Testis (tissue), 3 donors: ENCODE measurements around the gene ADAM8. TPM values are rescaled to one million over a fixed set of nuclear protein-coding genes. Genes with fewer than 3 reads are reported as not detected.
A peak's percentile ranks its signal among the peaks of the same experiment; 100 is the strongest.

Source experiments
- DNase-seq: peaks from one replicate; pipeline ENCODE4 v3.0.0-alpha.2; 2019
- H3K27ac ChIP-seq, 2 donors: fragments of 200-600 bp; sonication (generic); one replicate each; pipeline ENCODE4 v1.5.1; 2019
- H3K27me3 ChIP-seq: fragments of 200-600 bp; sonication (generic); one replicate; pipeline ENCODE4 v1.5.1; 2019
- H3K36me3 ChIP-seq: fragments of 200-600 bp; sonication (generic); one replicate; pipeline ENCODE4 v1.5.1; 2017; ENCODE audit warnings: low read depth; ENCODE audit errors: missing control alignments
- H3K4me1 ChIP-seq: fragments of 200-600 bp; sonication (generic); one replicate; pipeline ENCODE4 v1.5.1; 2019
- H3K4me3 ChIP-seq, 2 donors: fragments of 200-600 bp; sonication (generic); one replicate each; pipeline ENCODE4 v1.5.1; 2017 to 2019
- H3K9me3 ChIP-seq: fragments of 200-600 bp; sonication (generic); one replicate; pipeline ENCODE4 v1.5.1; 2017
- POLR2A ChIP-seq: fragments of 450-650 bp; IDR thresholded peaks from one replicate; pipeline ENCODE4 v1.6.1; 2017; ENCODE audit warnings: antibody characterized with exemption, mild to moderate bottlenecking, moderate library complexity
- WGBS, 2 donors: methylation state at CpG; one replicate each; pipeline ENCODE4 v1.1.5; 2018; 5-methylcytosine and 5-hydroxymethylcytosine counted together
- intact Hi-C: fragments of 100-400 bp; cut with DNase I; formaldehyde crosslinking; loops from one replicate; pipeline ENCODE4 v1.15.1; 2023; ENCODE audit warnings: low total_unique reads
- polyA plus RNA-seq: library from polyadenylated mRNA; stranded (reverse); fragments of 350-450 nt; fragmentation: Illumina TruSeq; extraction: RNeasy Lipid Tissue Mini Kit (QIAGEN cat#74804); gene quantifications from one replicate; pipeline ENCODE4 v1.2.3, GENCODE V29; 2014; ENCODE audit warnings: low read depth, low replicate concordance; ENCODE audit not compliant: insufficient read depth
- total RNA-seq, 2 donors: library from RNA; depleted of rRNA; stranded (reverse); fragments of >200 nt; gene quantifications; one replicate each; pipeline ENCODE4 v1.2.3, GENCODE V29; 2016
- TF ChIP-seq, protein P1 (sequence below), 3 experiments: fragments of 450-650 bp in 2 of 3; fragments of 200-600 bp in 1 of 3; sonication (generic) in 1 of 3; IDR thresholded peaks; one replicate each; pipeline ENCODE4 v1.5.1; 2016 to 2019; ENCODE audit warnings: antibody characterized with exemption in 3 of 3, mild to moderate bottlenecking in 2 of 3, moderate library complexity in 1 of 3

The ADAM8 gene
- total and polyA plus RNA-seq, 3 donors from 2014 or later: 3.5 to 14.6 (median 12.8) TPM

DNA sequence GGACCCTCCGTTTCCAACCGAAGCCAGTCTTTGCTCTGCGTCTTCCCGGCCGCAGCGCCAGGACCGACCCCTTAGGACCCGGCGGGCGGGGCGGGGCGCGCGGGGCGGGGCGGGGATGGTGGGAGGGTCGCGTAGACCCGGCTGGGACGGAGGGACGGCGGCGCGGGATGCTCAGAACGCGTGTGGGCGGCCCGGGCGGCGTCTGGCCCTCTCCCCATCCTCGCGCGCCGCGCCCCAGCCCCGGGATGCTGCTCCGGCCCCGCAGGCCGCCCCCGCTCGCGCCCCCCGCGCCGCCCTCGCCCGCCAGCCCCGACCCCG is 46.7 kb downstream of the ADAM8 start, which contains the start of gene UTF1:
Gene UTF1, plus strand, starts transcription at position 174 of the 318 bp plus-strand sequence. Its CDS starts 72 bp downstream, at position 246.
- Histone ChIP-seq H3K9me3 (no peaks in the 10 kb centered on the region), H3K27ac (no peak within 1 kb of the TSS), H3K4me1 (peaks cover 4% of the 10 kb centered on the region), H3K4me3 (peak within 1 kb of the TSS; percentile 26 to 45), H3K27me3 (no peaks in the 10 kb centered on the region), H3K36me3 (no peaks in the 10 kb centered on the region)
- WGBS, 2 donors: 0% methylated on average over 3 of the region's 49 CpGs; no CpG with 5 or more reads in 1 of the 2 donors
- DNase-seq: no peak
- intact Hi-C loops: no loop called here
- TF ChIP-seq, protein P1, sequence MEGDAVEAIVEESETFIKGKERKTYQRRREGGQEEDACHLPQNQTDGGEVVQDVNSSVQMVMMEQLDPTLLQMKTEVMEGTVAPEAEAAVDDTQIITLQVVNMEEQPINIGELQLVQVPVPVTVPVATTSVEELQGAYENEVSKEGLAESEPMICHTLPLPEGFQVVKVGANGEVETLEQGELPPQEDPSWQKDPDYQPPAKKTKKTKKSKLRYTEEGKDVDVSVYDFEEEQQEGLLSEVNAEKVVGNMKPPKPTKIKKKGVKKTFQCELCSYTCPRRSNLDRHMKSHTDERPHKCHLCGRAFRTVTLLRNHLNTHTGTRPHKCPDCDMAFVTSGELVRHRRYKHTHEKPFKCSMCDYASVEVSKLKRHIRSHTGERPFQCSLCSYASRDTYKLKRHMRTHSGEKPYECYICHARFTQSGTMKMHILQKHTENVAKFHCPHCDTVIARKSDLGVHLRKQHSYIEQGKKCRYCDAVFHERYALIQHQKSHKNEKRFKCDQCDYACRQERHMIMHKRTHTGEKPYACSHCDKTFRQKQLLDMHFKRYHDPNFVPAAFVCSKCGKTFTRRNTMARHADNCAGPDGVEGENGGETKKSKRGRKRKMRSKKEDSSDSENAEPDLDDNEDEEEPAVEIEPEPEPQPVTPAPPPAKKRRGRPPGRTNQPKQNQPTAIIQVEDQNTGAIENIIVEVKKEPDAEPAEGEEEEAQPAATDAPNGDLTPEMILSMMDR (IDR thresholded peaks at IDR 0.05): no peak

DNA sequence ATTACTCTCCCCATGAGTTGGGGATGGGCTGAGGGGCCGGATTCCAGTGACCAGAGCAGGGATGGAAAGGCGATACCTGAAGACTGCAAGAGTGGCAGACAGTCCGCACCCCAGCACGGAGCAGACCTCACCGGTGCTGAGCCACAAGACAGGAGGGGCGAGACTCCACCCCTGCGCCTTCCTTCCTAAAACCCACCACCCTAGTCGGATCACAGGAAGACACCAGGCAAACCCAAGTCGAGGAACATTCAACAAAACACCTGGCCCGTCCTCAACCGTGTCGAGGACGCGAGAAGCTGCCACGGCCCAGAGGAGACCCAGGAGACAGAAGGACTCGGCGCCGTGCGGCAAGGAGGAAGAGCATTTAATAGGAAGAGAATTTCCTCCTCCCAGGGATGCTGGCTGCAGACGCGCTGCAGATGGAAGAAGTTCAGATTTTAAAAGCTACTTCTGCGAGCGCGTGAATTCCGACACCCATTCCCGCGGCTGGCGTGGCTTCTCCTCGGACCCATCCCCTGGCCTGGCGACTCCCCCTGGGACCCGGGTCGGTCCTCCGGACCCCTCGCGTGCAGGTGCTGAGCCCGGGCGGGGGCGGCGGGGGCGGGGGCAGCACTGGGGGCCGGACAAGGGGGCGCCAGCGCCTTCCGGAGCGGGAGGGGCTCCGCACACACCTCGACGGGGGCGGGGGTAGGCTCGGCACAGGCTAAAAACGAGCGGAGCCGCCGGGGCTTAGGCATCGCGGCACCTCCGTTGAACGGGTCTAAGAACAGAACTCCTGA is 47.2 kb downstream of the ADAM8 start:
- DNase-seq: no peak
- H3K4me1 ChIP-seq: peaks cover 4% of the 10 kb centered on the region
- intact Hi-C loops: no loop called here
- TF ChIP-seq, protein P1 (IDR thresholded peaks at IDR 0.05): no peak
- TF ChIP-seq POLR2A: no peak
- 18 to 26% methylated on average over 12 to 58 of the region's 58 CpGs for WGBS, 2 donors
- no peaks in the 10 kb centered on the region for H3K36me3 ChIP-seq
- H3K27ac ChIP-seq: no peak overlapping the region
- no peaks in the 10 kb centered on the region for H3K27me3 ChIP-seq
- H3K9me3 ChIP-seq: no peaks in the 10 kb centered on the region
- H3K4me3 ChIP-seq: peak overlapping the region; percentile 26 to 45

DNA sequence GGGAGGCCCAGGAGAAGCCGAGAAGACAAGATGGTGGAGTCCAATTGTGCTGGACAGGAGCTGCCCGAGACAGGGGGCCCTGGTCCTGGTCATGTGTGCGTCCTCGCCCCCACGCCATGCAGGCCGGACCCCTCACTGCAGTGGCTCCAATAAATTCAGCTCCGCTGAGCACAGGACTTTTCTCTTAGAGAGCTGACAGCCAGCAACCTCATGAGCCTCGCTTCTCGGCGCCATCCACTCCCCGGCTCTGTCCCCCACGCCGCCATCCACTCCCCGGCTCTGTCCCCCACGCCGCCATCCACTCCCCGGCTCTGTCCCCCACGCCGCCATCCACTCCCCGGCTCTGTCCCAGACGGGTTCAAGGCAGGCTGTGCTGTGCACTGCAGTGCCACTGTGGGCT is 49.4 kb downstream of the ADAM8 start:
- DNase-seq: no peak
- Histone ChIP-seq H3K9me3 (no peaks in the 10 kb centered on the region), H3K36me3 (no peaks in the 10 kb centered on the region), H3K4me1 (peaks cover 4% of the 10 kb centered on the region), H3K4me3 (no peak overlapping the region), H3K27ac (no peak overlapping the region), H3K27me3 (no peaks in the 10 kb centered on the region)
- intact Hi-C loops: no loop called here
- WGBS, 2 donors: 93 to 95% methylated on average over 21 of the region's 21 CpGs
- no peak for TF ChIP-seq POLR2A
- TF ChIP-seq, protein P1 (IDR thresholded peaks at IDR 0.05): no peak

- Histone ChIP-seq H3K36me3 (no peaks in the 10 kb centered on the region), H3K27me3 (no peaks in the 10 kb centered on the region), H3K4me1 (peaks cover 4% of the 10 kb centered on the region), H3K4me3 (no peak overlapping the region), H3K27ac (no peak overlapping the region), H3K9me3 (no peaks in the 10 kb centered on the region)
- WGBS, 2 donors: 84 to 90% methylated on average over 21 to 30 of the region's 30 CpGs
- intact Hi-C loops: no loop called here
- TF ChIP-seq POLR2A: no peak
- no peak for DNase-seq
Measured at GRCh38 chr10:133226251-133226808, 50.3 kb downstream of the ADAM8 start.

DNA sequence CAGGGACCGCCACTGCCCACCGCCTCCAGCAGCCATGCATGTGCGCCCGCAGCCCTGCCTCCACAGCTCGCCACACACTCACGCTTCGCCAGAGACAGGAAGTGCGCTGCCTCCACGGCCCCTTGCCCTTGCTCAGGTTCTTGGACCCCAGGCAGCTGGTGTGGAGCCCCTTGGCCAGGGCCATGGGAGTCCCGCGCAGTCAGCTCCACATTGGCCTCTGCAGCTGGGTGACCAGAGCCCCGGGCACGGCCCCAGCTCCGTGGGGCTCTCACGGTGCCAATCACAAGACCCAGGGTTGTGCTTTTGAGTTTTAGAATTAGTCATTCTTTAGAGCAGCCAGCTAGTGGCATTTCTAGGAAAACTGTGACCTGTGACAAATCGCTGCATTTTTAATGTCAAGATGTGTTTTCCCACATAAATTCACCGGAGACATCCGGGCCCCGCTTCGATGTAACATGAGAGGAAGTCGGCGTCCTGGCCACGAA is 50.9 kb downstream of the ADAM8 start:
- Histone ChIP-seq H3K27ac (no peak overlapping the region), H3K4me1 (peaks cover 4% of the 10 kb centered on the region), H3K36me3 (no peaks in the 10 kb centered on the region), H3K9me3 (no peaks in the 10 kb centered on the region), H3K4me3 (no peak overlapping the region), H3K27me3 (no peaks in the 10 kb centered on the region)
- intact Hi-C loops: no loop called here
- DNase-seq: no peak
- TF ChIP-seq, protein P1 (IDR thresholded peaks at IDR 0.05): no peak
- TF ChIP-seq POLR2A: no peak
- WGBS, 2 donors: 87 to 96% methylated on average over 12 to 23 of the region's 23 CpGs
